Uterus (tissue), 4 donors: ENCODE measurements around the gene SEC24A. TPM values are rescaled to one million over a fixed set of nuclear protein-coding genes. Genes with fewer than 3 reads are reported as not detected.
"Not testable (repeated sequence)": the region's sequence is repeated elsewhere in the genome, so short reads cannot be mapped to it uniquely, and the experiment has no call there.

Experiments
- DNase-seq, 2 donors: peaks; one replicate each; pipeline ENCODE4 v3.0.0-alpha.2; 2019 to 2020
- H3K27ac ChIP-seq, 2 donors: fragments of 200-600 bp; sonication (generic); 1 replicate in 1 of 2; 2 replicates in 1 of 2; pipeline ENCODE4 v1.5.1; 2016 to 2018
- H3K27me3 ChIP-seq, 2 donors: fragments of 200-600 bp; sonication (generic); one replicate each; pipeline ENCODE4 v1.5.1; 2018 to 2019; ENCODE audit warnings: control low read depth in 1 of 2
- H3K36me3 ChIP-seq, 2 donors: fragments of 200-600 bp; sonication (generic); one replicate each; pipeline ENCODE4 v1.5.1; 2019; ENCODE audit warnings: control low read depth in 1 of 2
- H3K4me1 ChIP-seq, 2 donors: fragments of 200-600 bp; sonication (generic); one replicate each; pipeline ENCODE4 v1.5.1; 2018 to 2019; ENCODE audit warnings: control low read depth in 1 of 2
- H3K4me3 ChIP-seq, 2 donors: fragments of 200-600 bp; sonication (generic); 1 replicate in 1 of 2; 2 replicates in 1 of 2; pipeline ENCODE4 v1.5.1; 2018 to 2019; ENCODE audit warnings: mild to moderate bottlenecking in 1 of 2
- H3K9me3 ChIP-seq, 2 donors: fragments of 200-600 bp; sonication (generic); one replicate each; pipeline ENCODE4 v1.5.1; 2019; ENCODE audit warnings: control low read depth in 1 of 2
- POLR2A ChIP-seq, 2 donors: fragments of 450-650 bp; IDR thresholded peaks; one replicate each; pipeline ENCODE4 v1.6.1; 2016; ENCODE audit warnings: antibody characterized with exemption in 2 of 2, mild to moderate bottlenecking in 1 of 2, moderate library complexity in 1 of 2
- intact Hi-C: fragments of 100-400 bp; cut with DNase I; formaldehyde crosslinking; loops from one replicate; pipeline ENCODE4 v1.15.1; 2023; ENCODE audit warnings: low total_unique reads
- total RNA-seq, 4 donors: library from RNA; depleted of rRNA in 3 of 4; stranded (reverse); fragments of >200 nt in 3 of 4; gene quantifications; one replicate each; pipeline versions ENCODE4 v1.1.0 to v1.2.4, GENCODE V29; 2014 to 2023
- TF ChIP-seq, protein P1 (sequence below), 4 experiments: fragments of 200-600 bp in 2 of 4; fragments of 450-650 bp in 2 of 4; sonication (generic) in 2 of 4; IDR thresholded peaks; one replicate each; pipeline ENCODE4 v1.5.1; 2016 to 2019; ENCODE audit warnings: antibody characterized with exemption in 4 of 4, mild to moderate bottlenecking in 2 of 4, moderate library complexity in 1 of 4
- donor health status: DM: yes; HTN: yes; CAD: no.

SEC24A gene
- total RNA-seq, 4 donors from 2014 or later: 7.2 to 51.3 (median 30.7) TPM

DNA sequence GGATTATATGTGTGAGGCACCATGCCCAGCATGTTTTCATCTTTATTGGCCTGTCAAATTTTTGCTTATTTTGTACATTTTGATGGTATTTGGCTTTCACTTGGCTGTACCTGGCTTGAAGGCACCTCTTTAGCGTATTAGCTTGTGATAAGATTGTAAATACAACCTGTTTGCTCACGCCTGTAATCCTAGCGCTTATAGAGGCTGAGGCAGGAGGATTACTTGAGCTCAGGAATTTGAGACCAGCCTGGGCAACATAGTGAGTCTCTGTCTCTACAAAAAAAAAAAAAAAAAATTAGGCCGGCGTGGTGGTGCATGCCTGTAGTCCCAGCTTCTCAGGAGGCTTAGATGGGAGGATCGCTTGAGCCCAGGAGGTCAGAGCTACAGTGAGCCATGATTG is 11.3 kb downstream of the SEC24A start:
- Histone ChIP-seq H3K36me3 (no peaks in the 10 kb centered on the region), H3K4me1 (no peaks in the 10 kb centered on the region), H3K4me3 (no peak overlapping the region), H3K27ac (no peak overlapping the region), H3K9me3 (no peaks in the 10 kb centered on the region), H3K27me3 (no peaks in the 10 kb centered on the region)
- DNase-seq: no peak
- no peak for TF ChIP-seq POLR2A (IDR thresholded peaks at IDR 0.05)
- TF ChIP-seq, protein P1, sequence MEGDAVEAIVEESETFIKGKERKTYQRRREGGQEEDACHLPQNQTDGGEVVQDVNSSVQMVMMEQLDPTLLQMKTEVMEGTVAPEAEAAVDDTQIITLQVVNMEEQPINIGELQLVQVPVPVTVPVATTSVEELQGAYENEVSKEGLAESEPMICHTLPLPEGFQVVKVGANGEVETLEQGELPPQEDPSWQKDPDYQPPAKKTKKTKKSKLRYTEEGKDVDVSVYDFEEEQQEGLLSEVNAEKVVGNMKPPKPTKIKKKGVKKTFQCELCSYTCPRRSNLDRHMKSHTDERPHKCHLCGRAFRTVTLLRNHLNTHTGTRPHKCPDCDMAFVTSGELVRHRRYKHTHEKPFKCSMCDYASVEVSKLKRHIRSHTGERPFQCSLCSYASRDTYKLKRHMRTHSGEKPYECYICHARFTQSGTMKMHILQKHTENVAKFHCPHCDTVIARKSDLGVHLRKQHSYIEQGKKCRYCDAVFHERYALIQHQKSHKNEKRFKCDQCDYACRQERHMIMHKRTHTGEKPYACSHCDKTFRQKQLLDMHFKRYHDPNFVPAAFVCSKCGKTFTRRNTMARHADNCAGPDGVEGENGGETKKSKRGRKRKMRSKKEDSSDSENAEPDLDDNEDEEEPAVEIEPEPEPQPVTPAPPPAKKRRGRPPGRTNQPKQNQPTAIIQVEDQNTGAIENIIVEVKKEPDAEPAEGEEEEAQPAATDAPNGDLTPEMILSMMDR (IDR thresholded peaks at IDR 0.05): no peak
- intact Hi-C loops: no loop called here

DNA sequence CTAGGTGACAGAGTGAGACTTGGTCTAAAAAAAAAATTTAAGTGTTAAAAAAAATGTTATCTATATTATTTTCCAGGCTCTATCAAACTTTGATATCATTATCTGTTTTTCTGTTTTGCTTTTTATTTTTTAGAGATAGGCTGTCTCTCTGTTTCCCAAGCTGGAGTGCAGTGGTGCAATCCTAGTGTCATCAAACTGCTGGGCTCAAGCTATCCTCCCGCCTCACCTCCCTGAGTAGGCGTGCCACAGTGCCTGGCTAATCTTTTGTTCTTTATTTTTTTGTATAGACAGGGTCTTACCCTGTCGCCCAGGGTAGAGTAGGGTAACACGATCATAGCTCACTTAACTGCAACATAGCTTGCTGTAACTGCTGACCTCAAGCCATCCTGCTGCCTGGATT is 14.4 kb downstream of the SEC24A start:
- H3K4me3 ChIP-seq: no peak overlapping the region
- TF ChIP-seq POLR2A (IDR thresholded peaks at IDR 0.05): no peak
- TF ChIP-seq, protein P1 (IDR thresholded peaks at IDR 0.05): no peak
- no peaks in the 10 kb centered on the region for H3K4me1 ChIP-seq
- no peak overlapping the region for H3K27ac ChIP-seq
- intact Hi-C loops: no loop called here
- no peaks in the 10 kb centered on the region for H3K9me3 ChIP-seq
- H3K36me3 ChIP-seq: no peaks in the 10 kb centered on the region
- H3K27me3 ChIP-seq: no peaks in the 10 kb centered on the region
- DNase-seq: no peak

DNA sequence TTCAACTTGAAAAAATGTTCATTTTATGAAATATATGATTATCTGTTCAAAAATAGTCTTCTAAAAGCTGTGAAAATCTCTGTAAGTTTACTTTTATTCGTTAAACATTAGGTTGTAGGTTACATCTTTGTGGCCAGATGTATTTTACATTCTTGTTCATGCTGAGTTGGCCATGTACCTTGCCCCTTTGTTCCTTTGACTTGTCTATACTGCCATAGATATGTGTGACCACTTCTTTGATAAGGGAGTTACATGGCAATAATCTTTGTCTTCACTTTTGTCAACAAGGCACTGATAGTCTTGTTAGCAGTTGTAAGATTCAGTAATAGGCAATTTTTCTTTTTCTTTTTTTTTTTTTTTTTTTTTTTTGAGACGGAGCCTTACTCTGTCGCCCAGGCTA is 15.9 kb downstream of the SEC24A start:
- Histone ChIP-seq H3K27ac (no peak overlapping the region), H3K4me1 (no peaks in the 10 kb centered on the region), H3K4me3 (no peak overlapping the region), H3K27me3 (no peaks in the 10 kb centered on the region), H3K36me3 (no peaks in the 10 kb centered on the region), H3K9me3 (no peaks in the 10 kb centered on the region)
- intact Hi-C loops: no loop called here
- TF ChIP-seq, protein P1 (IDR thresholded peaks at IDR 0.05): no peak
- TF ChIP-seq POLR2A (IDR thresholded peaks at IDR 0.05): no peak
- DNase-seq: no peak

DNA sequence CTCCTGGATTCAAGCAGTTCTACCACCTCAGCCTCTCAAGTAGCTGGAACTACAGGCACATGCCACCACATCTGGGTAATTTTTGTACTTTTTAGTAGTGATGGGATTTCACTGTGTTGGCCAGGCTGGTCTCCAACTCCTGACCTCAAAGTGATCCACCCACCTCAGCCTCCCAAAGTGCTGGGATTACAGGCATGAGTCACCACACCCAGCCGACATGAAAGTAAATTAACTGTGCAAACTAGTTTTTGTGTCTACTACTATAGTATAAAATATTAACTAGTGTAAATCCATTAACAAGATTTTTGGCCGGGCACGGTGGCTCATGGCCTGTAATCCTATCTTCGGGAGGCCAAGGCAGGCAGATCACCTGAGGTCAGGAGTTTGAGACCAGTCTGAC is 25.0 kb downstream of the SEC24A start:
- H3K4me3 ChIP-seq, H3K36me3 ChIP-seq, H3K4me1 ChIP-seq, H3K27me3 ChIP-seq, intact Hi-C loops, H3K27ac ChIP-seq, H3K9me3 ChIP-seq, DNase-seq: not testable (repeated sequence)

DNA sequence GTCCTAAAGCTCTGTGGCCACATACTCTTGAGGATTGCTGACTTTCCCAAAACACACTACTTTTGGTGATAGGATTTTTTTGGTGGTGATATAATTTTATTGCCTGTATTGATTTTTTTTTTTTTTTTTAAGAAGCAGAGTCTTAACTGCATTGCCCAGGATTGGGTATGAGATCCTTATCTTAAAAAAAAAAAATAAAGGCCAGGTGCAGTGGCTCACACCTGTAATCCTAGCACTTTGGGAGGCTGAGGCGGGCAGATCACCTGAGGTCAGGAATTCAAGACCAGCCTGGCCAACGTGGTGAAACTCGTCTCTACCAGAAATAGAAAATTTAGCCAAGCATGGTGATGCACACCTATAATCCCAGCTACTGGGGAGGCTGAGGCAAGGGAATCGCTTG is 28.8 kb downstream of the SEC24A start:
- H3K27me3 ChIP-seq, H3K27ac ChIP-seq, DNase-seq, H3K36me3 ChIP-seq, intact Hi-C loops, H3K4me1 ChIP-seq, H3K9me3 ChIP-seq, H3K4me3 ChIP-seq: not testable (repeated sequence)

DNA sequence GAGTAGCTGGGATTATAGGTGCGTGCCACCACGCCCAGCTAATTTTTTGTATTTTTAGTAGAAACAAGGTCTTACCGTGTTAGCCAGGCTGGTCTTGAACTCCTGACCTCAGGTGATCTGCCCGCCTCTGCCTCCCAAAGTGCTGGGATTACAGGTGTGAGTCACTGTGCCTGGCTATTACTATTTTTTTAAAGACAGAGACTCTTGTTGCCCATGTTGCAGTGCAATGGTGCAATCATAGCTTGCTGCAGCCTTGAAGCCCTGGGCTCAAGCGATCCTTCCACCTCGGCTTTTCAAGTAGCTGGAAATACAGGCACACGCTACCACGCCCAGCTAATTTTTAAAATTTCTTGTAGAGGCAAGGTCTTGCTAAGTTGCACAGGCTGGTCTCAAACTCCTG is 41.6 kb downstream of the SEC24A start:
- DNase-seq, intact Hi-C loops, H3K27ac ChIP-seq, H3K36me3 ChIP-seq, H3K9me3 ChIP-seq, H3K4me1 ChIP-seq, H3K27me3 ChIP-seq, H3K4me3 ChIP-seq: not testable (repeated sequence)

DNA sequence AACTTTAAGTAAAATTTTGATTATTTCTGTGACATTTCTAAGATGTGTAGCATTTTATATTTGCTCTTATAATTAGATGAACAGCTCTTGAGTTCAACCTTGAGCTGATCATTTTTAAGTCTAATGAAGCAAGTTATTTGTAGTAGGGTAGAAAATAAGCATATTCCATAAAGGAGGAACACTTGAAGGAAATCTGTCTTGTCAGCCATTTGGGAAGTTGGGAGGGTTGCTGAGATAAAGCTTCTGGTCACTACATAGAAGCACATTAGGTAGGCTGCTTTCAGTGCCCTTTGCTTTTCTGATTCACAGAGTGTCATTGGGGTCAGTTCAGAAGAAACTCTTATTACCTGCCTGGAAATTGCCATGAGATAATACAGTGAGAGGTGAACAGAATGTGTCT is 44.1 kb downstream of the SEC24A start:
- Histone ChIP-seq H3K9me3 (no peaks in the 10 kb centered on the region), H3K27ac (no peak overlapping the region), H3K27me3 (no peaks in the 10 kb centered on the region), H3K36me3 (no peaks in the 10 kb centered on the region), H3K4me3 (no peak overlapping the region), H3K4me1 (no peaks in the 10 kb centered on the region)
- intact Hi-C loops: no loop called here
- TF ChIP-seq POLR2A (IDR thresholded peaks at IDR 0.05): no peak
- TF ChIP-seq, protein P1 (IDR thresholded peaks at IDR 0.05): no peak
- no peak for DNase-seq
